SK-N-SH treated with all-trans-retinoic acid at 6 μM for 48 hours (cell line): ENCODE results near the gene SLC12A8.
A peak's percentile ranks its signal among the peaks of the same experiment; 100 is the strongest.

ENCODE experiments used
- ATAC-seq: fragments of 200-7000 bp; cut with Tn5 transposase; 3 replicates; pipeline ENCODE4 v1.9.1; 2020; ENCODE audit warnings: mild to moderate bottlenecking, moderate library complexity
- ARNTL ChIP-seq: fragments of 450-650 bp; formaldehyde crosslinking; IDR thresholded peaks from 2 replicates; pipeline ENCODE4 v1.5.0; 2020; ENCODE audit warnings: low read depth, mild to moderate bottlenecking, moderate library complexity, borderline replicate concordance
- BACH2 ChIP-seq: fragments of 250-450 bp; sonication (Bioruptor Pico); IDR thresholded peaks from 2 replicates; pipeline ENCODE4 v1.9.0; 2021; ENCODE audit warnings: mild to moderate bottlenecking, borderline replicate concordance
- CSDC2 ChIP-seq: fragments of 250-450 bp; sonication (Bioruptor Pico); IDR thresholded peaks from 2 replicates; pipeline ENCODE4 v1.5.0; 2020; ENCODE audit warnings: mild to moderate bottlenecking, moderate library complexity
- CSRNP3 ChIP-seq: fragments of 250-450 bp; sonication (Bioruptor Pico); IDR thresholded peaks from 2 replicates; pipeline ENCODE4 v1.5.1; 2021; ENCODE audit warnings: mild to moderate bottlenecking, moderate library complexity
- ESRRG ChIP-seq: fragments of 250-450 bp; sonication (Bioruptor Pico); IDR thresholded peaks from 2 replicates; pipeline ENCODE4 v1.6.1; 2021; ENCODE audit warnings: mild to moderate bottlenecking
- GLIS3 ChIP-seq: fragments of 250-450 bp; sonication (Bioruptor Pico); IDR thresholded peaks from 2 replicates; pipeline ENCODE4 v1.5.0; 2020; ENCODE audit warnings: mild to moderate bottlenecking, moderate library complexity
- OSR1 ChIP-seq: fragments of 250-450 bp; sonication (Bioruptor Pico); IDR thresholded peaks from 2 replicates; pipeline ENCODE4 v1.8.0; 2022; ENCODE audit warnings: moderate library complexity, mild to moderate bottlenecking, inconsistent platforms
- PATZ1 ChIP-seq: fragments of 250-450 bp; sonication (Bioruptor Pico); IDR thresholded peaks from 2 replicates; pipeline ENCODE4 v1.8.0; 2020; ENCODE audit warnings: mild to moderate bottlenecking, moderate library complexity, borderline replicate concordance
- POU6F1 ChIP-seq: fragments of 250-450 bp; sonication (Bioruptor Pico); IDR thresholded peaks from 2 replicates; pipeline ENCODE4 v1.8.0; 2021; ENCODE audit warnings: low read depth, mild to moderate bottlenecking, moderate library complexity, borderline replicate concordance
- TCF4 ChIP-seq: fragments of 250-450 bp; sonication (Bioruptor Pico); IDR thresholded peaks from 2 replicates; pipeline ENCODE4 v1.8.0; 2021; ENCODE audit warnings: mild to moderate bottlenecking, moderate library complexity, borderline replicate concordance
- TOX ChIP-seq: fragments of 250-450 bp; sonication (Bioruptor Pico); IDR thresholded peaks from 2 replicates; pipeline ENCODE4 v1.8.0; 2021; ENCODE audit warnings: mild to moderate bottlenecking, moderate library complexity, borderline replicate concordance
- ZFP3 ChIP-seq: fragments of 250-450 bp; sonication (Bioruptor Pico); IDR thresholded peaks from 2 replicates; pipeline ENCODE4 v1.5.0; 2020; ENCODE audit warnings: mild to moderate bottlenecking, moderate library complexity
- ZFP30 ChIP-seq: fragments of 450-650 bp; formaldehyde crosslinking; IDR thresholded peaks from 2 replicates; pipeline ENCODE4 v1.5.0; 2022; ENCODE audit warnings: mild to moderate bottlenecking, moderate library complexity
- ZNF8 ChIP-seq: fragments of 450-650 bp; formaldehyde crosslinking; IDR thresholded peaks from 2 replicates; pipeline ENCODE4 v1.5.0; 2020; ENCODE audit warnings: mild to moderate bottlenecking, moderate library complexity
- TF ChIP-seq, protein P1 (sequence below): fragments of 250-450 bp; sonication (Bioruptor Pico); IDR thresholded peaks from 2 replicates; pipeline ENCODE4 v1.5.0; 2020; ENCODE audit warnings: mild to moderate bottlenecking, moderate library complexity
- TF ChIP-seq, protein P2 (sequence below): fragments of 250-450 bp; sonication (Bioruptor Pico); IDR thresholded peaks from 2 replicates; pipeline ENCODE4 v1.5.1; 2020; ENCODE audit warnings: low read depth, mild to moderate bottlenecking, moderate library complexity

The SLC12A8 gene

GRCh38 chr3:125160606-125161371 lies 51.8 kb downstream of the SLC12A8 start:
- TF ChIP-seq BACH2 = no peak
- no peak for TF ChIP-seq TOX
- no peak for TF ChIP-seq ESRRG (CRISPR knock-in tag)
- TF ChIP-seq ZNF8 (CRISPR knock-in tag) = no peak
- TF ChIP-seq OSR1 (CRISPR knock-in tag) = no peak
- TF ChIP-seq PATZ1 (CRISPR knock-in tag) = no peak
- TF ChIP-seq TCF4 = no peak
- TF ChIP-seq, protein P1, sequence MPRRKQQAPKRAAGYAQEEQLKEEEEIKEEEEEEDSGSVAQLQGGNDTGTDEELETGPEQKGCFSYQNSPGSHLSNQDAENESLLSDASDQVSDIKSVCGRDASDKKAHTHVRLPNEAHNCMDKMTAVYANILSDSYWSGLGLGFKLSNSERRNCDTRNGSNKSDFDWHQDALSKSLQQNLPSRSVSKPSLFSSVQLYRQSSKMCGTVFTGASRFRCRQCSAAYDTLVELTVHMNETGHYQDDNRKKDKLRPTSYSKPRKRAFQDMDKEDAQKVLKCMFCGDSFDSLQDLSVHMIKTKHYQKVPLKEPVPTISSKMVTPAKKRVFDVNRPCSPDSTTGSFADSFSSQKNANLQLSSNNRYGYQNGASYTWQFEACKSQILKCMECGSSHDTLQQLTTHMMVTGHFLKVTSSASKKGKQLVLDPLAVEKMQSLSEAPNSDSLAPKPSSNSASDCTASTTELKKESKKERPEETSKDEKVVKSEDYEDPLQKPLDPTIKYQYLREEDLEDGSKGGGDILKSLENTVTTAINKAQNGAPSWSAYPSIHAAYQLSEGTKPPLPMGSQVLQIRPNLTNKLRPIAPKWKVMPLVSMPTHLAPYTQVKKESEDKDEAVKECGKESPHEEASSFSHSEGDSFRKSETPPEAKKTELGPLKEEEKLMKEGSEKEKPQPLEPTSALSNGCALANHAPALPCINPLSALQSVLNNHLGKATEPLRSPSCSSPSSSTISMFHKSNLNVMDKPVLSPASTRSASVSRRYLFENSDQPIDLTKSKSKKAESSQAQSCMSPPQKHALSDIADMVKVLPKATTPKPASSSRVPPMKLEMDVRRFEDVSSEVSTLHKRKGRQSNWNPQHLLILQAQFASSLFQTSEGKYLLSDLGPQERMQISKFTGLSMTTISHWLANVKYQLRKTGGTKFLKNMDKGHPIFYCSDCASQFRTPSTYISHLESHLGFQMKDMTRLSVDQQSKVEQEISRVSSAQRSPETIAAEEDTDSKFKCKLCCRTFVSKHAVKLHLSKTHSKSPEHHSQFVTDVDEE = no peak
- TF ChIP-seq CSRNP3 (CRISPR knock-in tag) = no peak
- TF ChIP-seq, protein P2, sequence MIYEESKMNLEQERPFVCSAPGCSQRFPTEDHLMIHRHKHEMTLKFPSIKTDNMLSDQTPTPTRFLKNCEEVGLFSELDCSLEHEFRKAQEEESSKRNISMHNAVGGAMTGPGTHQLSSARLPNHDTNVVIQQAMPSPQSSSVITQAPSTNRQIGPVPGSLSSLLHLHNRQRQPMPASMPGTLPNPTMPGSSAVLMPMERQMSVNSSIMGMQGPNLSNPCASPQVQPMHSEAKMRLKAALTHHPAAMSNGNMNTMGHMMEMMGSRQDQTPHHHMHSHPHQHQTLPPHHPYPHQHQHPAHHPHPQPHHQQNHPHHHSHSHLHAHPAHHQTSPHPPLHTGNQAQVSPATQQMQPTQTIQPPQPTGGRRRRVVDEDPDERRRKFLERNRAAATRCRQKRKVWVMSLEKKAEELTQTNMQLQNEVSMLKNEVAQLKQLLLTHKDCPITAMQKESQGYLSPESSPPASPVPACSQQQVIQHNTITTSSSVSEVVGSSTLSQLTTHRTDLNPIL (CRISPR knock-in tag) = no peak
- peak; percentile 8; the same call in 2 of the 3 replicates for ATAC-seq

DNA sequence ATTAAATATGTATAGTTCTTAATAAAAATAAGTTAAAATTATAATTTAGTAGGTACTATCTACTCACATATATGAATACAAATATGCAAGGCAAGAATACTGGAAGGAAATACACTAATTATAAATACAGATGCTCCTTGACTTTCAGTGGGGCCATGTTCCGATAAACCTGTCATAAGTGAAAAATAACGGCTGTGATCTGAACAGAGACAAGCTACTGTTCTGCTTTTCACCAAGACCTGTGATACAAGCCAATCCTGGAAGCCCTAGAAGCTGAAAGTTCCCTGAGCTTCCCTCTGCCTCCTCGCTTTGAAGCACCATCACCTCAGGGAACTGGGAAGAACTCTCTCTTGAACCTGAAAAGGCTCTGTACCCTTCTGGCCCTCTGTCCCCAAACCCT lies 55.4 kb downstream of the SLC12A8 start:
- ATAC-seq = no peak
- no peak for TF ChIP-seq PATZ1 (CRISPR knock-in tag)
- no peak for TF ChIP-seq POU6F1 (CRISPR knock-in tag)
- no peak for TF ChIP-seq ARNTL
- no peak for TF ChIP-seq CSDC2 (CRISPR knock-in tag)

DNA sequence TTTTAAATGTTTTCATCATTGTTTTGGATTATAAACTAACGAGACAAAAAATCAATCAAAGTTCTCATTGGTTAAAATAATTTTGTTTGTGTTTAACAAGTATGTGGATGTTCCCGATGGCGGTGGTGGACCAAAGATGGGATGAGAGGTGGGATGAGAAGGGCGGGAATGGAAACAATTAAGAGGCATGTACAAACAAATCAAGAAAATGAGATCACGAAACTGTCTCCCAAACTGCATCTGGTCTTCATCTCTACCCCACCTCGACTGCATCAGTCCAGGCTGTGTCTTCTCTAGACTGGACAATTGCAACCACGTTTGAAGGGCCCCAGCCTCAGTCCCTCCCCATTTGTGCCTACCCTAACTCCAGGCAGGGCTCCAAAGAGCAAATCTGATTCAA lies 56.1 kb downstream of the SLC12A8 start:
- TF ChIP-seq CSRNP3 (CRISPR knock-in tag) = no peak
- TF ChIP-seq CSDC2 (CRISPR knock-in tag) = no peak
- no peak for TF ChIP-seq ZFP3 (CRISPR knock-in tag)
- no peak for TF ChIP-seq TOX
- TF ChIP-seq, protein P2 (CRISPR knock-in tag) = no peak
- no peak for TF ChIP-seq GLIS3 (CRISPR knock-in tag)
- no peak for TF ChIP-seq ZFP30 (CRISPR knock-in tag)
- no peak for ATAC-seq
